NCI-H2081 treated with DMSO at 0.1 percent for 48 hours (cell line): Measurements from ENCODE around the gene FANCM.

ENCODE experiments used
- DNase-seq: peaks from one replicate; lab custom pipeline; 2025; lab: John Stamatoyannopoulos, UW

The FANCM gene

DNA sequence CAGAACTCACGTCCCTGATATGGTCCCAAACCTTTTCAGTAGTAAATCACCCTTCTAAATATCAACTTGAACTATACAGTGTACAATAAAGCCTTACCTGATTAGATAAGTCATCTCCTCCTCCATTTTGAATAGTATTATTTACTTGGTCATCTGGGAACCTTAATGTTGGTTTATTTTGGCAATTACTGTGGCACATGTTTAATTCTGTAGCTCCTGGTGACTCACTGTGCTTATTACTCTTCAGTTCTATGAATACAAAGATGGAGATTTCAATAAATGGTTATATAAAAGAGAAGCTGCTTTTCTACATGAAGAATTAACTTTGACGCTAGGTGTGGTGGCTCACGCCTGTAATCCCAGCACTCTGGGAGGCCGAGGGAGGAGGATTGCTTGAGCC lies 91.8 kb downstream of the FANCM start:
- DNase-seq = no peak

DNA sequence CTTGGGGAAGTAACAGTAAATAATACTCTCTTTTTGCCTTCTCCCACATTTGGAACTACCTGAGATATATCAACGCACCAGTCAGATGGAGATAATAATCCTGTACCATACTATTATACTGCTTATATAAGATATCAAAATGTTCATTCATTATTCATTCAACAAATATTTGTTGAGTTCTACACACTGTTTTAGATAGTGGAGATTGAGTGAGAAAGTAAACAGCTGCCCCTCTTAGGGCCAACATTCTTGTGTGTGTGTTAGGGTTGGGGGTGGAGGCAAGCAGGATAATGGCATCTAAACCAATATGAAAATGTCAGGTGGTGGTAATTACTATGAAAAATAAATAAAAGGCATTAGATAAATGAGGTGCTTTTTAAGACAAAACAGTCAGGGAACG lies 103.3 kb downstream of the FANCM start:
- DNase-seq = no peak

DNA sequence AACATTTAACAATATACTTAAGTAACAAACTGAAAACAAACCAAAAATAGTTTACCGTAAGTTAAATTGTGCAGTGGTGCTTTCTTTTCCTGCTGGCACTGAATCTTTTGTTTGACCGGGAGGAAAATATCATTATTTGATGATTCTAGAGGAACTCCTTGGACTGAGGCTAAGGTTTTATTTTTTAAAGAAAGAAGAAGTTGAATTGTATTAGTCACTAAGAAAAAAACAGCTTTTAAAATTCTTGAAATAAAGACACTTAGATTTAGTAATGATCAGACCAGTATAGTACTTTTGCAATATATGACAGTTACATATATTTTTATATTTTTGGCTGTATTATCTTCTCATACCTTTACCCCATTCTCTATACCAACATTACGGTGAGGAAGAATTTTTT lies 107.0 kb downstream of the FANCM start:
- no peak for DNase-seq

DNA sequence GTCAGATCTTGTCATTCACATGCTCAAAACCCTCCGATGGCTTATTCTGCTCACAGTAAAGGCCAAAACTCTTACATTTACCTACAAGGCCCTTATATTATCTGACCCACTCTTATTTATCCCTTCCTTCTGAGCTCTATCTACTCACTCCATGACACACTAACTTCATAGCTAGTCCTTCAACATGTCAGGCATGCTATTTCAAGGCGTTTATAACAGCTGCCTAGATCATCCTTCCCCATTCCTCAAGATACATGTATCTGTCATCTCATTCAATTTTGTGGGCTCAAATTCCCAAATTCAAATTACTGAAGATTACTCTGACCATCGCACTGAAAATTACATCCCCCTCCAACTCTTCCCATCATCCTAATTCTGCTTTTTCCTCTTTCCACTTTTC lies 110.4 kb downstream of the FANCM start:
- DNase-seq = no peak

DNA sequence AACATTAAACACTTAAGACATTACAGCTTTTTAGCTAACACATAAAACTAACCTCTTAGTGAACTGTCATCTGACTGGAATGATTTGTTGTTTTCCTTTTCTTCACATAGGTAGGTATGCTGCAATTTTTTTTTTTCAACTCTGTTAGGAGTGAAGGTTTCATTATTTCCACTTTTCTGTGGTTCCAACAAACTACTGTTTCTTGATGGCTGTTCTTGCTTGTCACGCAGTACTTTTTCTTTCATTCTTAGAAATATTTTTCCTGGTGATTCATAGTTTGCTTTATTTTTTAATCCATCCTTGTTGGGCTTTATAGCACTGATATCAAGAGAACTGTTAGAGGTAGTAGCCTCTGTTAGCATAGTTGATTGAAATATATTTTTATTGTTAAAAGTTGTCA lies 111.0 kb downstream of the FANCM start:
- DNase-seq = no peak

DNA sequence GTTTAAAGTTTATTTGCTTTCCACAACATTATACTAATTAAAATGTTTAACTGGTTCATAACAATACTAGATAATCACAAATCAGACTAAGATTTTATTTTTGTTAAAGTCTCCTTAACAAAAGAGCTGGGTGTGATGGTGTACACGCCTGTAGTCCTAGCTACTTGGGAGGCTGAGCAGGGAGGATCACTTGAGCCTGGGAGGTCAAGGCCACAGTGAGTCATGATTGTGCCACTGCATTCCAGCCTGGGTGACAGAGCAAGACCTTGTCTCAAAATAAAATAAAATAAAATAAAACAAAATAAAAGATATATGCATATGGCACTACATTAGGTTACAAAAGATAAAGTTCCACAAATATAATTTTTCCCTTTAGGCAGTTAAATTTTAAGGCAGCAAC lies 111.7 kb downstream of the FANCM start:
- no peak for DNase-seq

DNA sequence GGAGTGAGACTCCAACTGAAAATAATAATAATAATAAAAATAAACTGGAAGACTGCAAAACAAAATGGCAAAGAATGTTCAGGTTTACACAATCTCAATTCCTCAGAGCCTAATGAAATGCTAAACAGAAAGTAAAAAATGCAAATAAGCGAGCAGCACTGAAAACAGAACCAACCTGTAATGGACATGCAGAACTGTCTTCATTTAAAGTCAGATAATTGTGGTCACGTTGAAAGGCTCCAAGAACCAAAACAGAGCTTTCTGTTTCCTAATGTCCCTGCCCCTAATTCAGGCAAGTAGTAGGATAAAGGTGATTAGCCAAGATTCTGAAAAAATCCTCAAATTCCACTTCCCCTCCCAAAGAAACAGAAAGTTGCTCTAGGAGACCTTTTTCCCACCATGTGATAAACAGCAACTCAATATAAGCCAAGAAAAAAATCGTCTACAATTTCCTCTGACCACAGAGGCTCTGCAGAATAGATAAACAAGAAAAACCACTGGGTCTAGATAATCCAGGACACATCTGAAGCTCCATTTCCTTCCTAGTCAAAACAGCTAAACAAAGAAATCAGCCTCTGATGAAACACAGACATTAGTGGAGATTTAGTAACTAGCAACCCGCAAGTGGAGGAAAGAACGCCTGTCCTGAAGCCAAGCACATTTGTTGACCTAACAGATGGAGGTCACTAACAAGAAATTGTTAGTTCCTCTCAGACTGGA lies 114.3 kb downstream of the FANCM start:
- DNase-seq = no peak
